ENCODE results near the gene HOXA1. TPM values are rescaled to one million over a fixed set of nuclear protein-coding genes. Genes with fewer than 3 reads are reported as not detected.

Gene HOXA1
- total and polyA plus RNA-seq, 2 of the 4 experiments (the other 2 are of a cell fraction), result 0.54 to 1.8 TPM

DNA sequence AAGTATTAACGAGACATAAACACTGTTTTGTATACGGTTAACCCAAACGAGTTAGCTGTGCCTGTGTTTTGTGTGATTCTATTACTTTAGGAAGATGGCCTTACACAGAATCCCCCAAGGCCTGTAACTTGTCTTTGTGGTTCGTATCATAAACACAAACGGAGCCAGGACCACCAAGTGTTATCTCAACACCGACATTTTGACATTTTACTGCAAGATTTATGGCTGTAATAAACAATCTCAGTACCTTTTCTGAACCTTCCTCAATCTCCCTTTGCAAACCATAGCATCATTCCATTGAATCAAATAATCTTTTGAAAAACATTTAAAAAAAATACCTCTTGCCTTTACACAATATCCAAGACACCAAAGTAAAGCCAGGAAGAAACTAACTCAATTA lies 37.2 kb upstream of the HOXA1 start:
- intact Hi-C loops (cut with micrococcal nuclease), result loop anchor here (5.0 kb wide), 1 partner anchor 101 kb away; no protein-coding TSS in a partner anchor
- H3K4me1 ChIP-seq (ENCODE audit: control insufficient read depth, insufficient read depth, low read length), result peaks cover 31% of the 10 kb centered on the region

More for the DNA sequence above, 37.2 kb upstream of the HOXA1 start:
- Histone ChIP-seq H2BK120ac (ENCODE audit: low read depth, low read length) (no peak overlapping the region), H2BK5ac (ENCODE audit: low read depth, low read length, poor library complexity, severe bottlenecking) (no peak overlapping the region), H3K36me3 (ENCODE audit: control insufficient read depth, insufficient read depth, low read length) (peaks cover 3% of the 10 kb centered on the region; the same call in 1 of the 2 replicates), H3K14ac (replicated peaks; ENCODE audit: low read depth, low read length) (peak overlapping the region; percentile 57; the same call in 1 of the 2 replicates), H2BK20ac (ENCODE audit: low read depth, low read length) (no peak overlapping the region), H2AFZ (replicated peaks; ENCODE audit: low read length, poor library complexity) (no peak overlapping the region), H3K27ac (ENCODE audit: insufficient read depth, low read length) (no peak overlapping the region), H3K9me3 (ENCODE audit: control insufficient read depth, insufficient read depth, low read length) (no peaks in the 10 kb centered on the region), H4K20me1 (ENCODE audit: insufficient read depth, low read length) (no peaks in the 10 kb centered on the region), H4K91ac (ENCODE audit: insufficient read depth, low read depth, low read length) (no peak overlapping the region; the same call in 1 of the 2 replicates), H4K5ac (ENCODE audit: low read depth, low read length) (no peak overlapping the region), H3K56ac (ENCODE audit: extremely low read depth, insufficient read depth, low read length) (no peak overlapping the region), H3K27me3 (ENCODE audit: control insufficient read depth, insufficient read depth, low read length) (no peaks in the 10 kb centered on the region), H2AK5ac (ENCODE audit: low read depth, low read length) (no peak overlapping the region), H3K4me2 (ENCODE audit: low read depth, low read length) (no peak overlapping the region; the same call in 1 of the 2 replicates), H3K23ac (ENCODE audit: low read depth, low read length) (peak overlapping the region; percentile 85; the same call in 1 of the 2 replicates), H3K79me1 (ENCODE audit: low read depth in 1 of 2, low read length in 2 of 2) (peaks cover 24 to 45% of the 10 kb centered on the region in 2 experiments), H3K18ac (ENCODE audit: low read depth, low read length) (peak overlapping the region; percentile 31; the same call in 1 of the 2 replicates), H4K8ac (ENCODE audit: low read depth in 2 of 2, low read length in 2 of 2) (0 out of 4 replicates have a peak overlapping the region, but pooled peaks have one; percentile 7 to 21), H2BK15ac (ENCODE audit: low read depth, low read length) (0 out of 3 replicates have a peak overlapping the region, but pooled peaks have one; percentile 31), H3K4me3 (ENCODE audit: insufficient read depth, low read depth, low read length) (no peak overlapping the region), H3K4ac (ENCODE audit: low read depth, low read length) (peak overlapping the region; percentile 70; the same call in 1 of the 2 replicates), H2AK9ac (replicated peaks; ENCODE audit: low read depth, low read length, poor library complexity) (no peak overlapping the region), H3K9me1 (ENCODE audit: insufficient read depth, low read length) (peaks cover 11% of the 10 kb centered on the region), H3K9ac (ENCODE audit: low read depth, low read length) (no peak overlapping the region)
- no peak for TF ChIP-seq CHD1 (IDR thresholded peaks at IDR 0.05; ENCODE audit: low read depth, low read length)
- TF ChIP-seq MAFK (IDR thresholded peaks at IDR 0.05; ENCODE audit: low read depth, low read length), result no peak
- no peak for TF ChIP-seq MAZ (IDR thresholded peaks at IDR 0.05; ENCODE audit: borderline replicate concordance, low read depth, low read length)
- TF ChIP-seq SMC3 (IDR thresholded peaks at IDR 0.05; ENCODE audit: low read depth, low read length), result no peak
- no peak for TF ChIP-seq CEBPB (IDR thresholded peaks at IDR 0.05; ENCODE audit: low read depth, low read length)
- TF ChIP-seq RFX5 (IDR thresholded peaks at IDR 0.05; ENCODE audit: low read depth, low read length), result no peak
- TF ChIP-seq, protein P1, sequence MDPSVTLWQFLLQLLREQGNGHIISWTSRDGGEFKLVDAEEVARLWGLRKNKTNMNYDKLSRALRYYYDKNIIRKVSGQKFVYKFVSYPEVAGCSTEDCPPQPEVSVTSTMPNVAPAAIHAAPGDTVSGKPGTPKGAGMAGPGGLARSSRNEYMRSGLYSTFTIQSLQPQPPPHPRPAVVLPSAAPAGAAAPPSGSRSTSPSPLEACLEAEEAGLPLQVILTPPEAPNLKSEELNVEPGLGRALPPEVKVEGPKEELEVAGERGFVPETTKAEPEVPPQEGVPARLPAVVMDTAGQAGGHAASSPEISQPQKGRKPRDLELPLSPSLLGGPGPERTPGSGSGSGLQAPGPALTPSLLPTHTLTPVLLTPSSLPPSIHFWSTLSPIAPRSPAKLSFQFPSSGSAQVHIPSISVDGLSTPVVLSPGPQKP (IDR thresholded peaks at IDR 0.05; ENCODE audit: borderline replicate concordance, low read depth, low read length), result no peak
- TF ChIP-seq BHLHE40 (IDR thresholded peaks at IDR 0.05; ENCODE audit: low read depth, low read length), result no peak
- no peak for TF ChIP-seq RCOR1 (IDR thresholded peaks at IDR 0.05; ENCODE audit: insufficient replicate concordance, low read length)
- TF ChIP-seq FOS (IDR thresholded peaks at IDR 0.05; ENCODE audit: low read depth, low read length), result no peak
- no peak for TF ChIP-seq RAD21 (IDR thresholded peaks at IDR 0.05; ENCODE audit: low read length)
- TF ChIP-seq MXI1 (IDR thresholded peaks at IDR 0.05; ENCODE audit: borderline replicate concordance, low read depth, low read length), result no peak
- TF ChIP-seq, protein P2, sequence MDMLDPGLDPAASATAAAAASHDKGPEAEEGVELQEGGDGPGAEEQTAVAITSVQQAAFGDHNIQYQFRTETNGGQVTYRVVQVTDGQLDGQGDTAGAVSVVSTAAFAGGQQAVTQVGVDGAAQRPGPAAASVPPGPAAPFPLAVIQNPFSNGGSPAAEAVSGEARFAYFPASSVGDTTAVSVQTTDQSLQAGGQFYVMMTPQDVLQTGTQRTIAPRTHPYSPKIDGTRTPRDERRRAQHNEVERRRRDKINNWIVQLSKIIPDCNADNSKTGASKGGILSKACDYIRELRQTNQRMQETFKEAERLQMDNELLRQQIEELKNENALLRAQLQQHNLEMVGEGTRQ (IDR thresholded peaks at IDR 0.05; ENCODE audit: low read depth, low read length), result no peak
- TF ChIP-seq, protein P3, sequence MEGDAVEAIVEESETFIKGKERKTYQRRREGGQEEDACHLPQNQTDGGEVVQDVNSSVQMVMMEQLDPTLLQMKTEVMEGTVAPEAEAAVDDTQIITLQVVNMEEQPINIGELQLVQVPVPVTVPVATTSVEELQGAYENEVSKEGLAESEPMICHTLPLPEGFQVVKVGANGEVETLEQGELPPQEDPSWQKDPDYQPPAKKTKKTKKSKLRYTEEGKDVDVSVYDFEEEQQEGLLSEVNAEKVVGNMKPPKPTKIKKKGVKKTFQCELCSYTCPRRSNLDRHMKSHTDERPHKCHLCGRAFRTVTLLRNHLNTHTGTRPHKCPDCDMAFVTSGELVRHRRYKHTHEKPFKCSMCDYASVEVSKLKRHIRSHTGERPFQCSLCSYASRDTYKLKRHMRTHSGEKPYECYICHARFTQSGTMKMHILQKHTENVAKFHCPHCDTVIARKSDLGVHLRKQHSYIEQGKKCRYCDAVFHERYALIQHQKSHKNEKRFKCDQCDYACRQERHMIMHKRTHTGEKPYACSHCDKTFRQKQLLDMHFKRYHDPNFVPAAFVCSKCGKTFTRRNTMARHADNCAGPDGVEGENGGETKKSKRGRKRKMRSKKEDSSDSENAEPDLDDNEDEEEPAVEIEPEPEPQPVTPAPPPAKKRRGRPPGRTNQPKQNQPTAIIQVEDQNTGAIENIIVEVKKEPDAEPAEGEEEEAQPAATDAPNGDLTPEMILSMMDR (conservative IDR thresholded peaks at IDR 0.05; ENCODE audit: low read depth, low read length), result no peak
- TF ChIP-seq NFE2L2 (IDR thresholded peaks at IDR 0.05; ENCODE audit: low read depth, low read length), result no peak
- TF ChIP-seq POLR2A (IDR thresholded peaks at IDR 0.05; ENCODE audit: low read depth, low read length), result no peak
- 44% methylated on average over 3 of the region's 6 CpGs; no CpG with 5 or more reads in 1 of the 2 experiments for WGBS, 2 experiments (ENCODE audit: extremely low coverage in 2 of 2, insufficient read length in 1 of 2)
- dilution Hi-C loops (cut with HindIII; ENCODE audit: low sequenced_read_pairs, unreplicated experiment) (no loop called here), in situ Hi-C loops (cut with MboI; ENCODE audit: low sequenced_read_pairs) (no loop called here)
- POLR2A ChIA-PET (ENCODE audit: unreplicated experiment), result no interaction called here
- no TSS peak for BruUV-seq (replicated peaks)
- CTCF ChIA-PET, result interaction anchor here (0.6 to 1.1 kb wide), 2 partner anchors 8 to 11 kb away, joined by 3 to 4 read pairs; no protein-coding TSS in a partner anchor
- DNase-seq (no peak), ATAC-seq (ENCODE audit: low read depth) (no peak)

Data from IMR-90 (cell line).